A172 (cell line): ENCODE data around the gene CPNE9. TPM values are rescaled to one million over a fixed set of nuclear protein-coding genes. Genes with fewer than 3 reads are reported as not detected.

Source experiments
- DNase-seq: peaks from one replicate; pipeline ENCODE4 v3.0.0-alpha.2; 2015; ENCODE audit warnings: low spot score
- total RNA-seq: library from RNA; depleted of rRNA; stranded (reverse); fragments of >200 nt; shearing (Covaris generic); gene quantifications from 2 replicates; pipeline ENCODE4 v1.2.3, GENCODE V29; 2014

The CPNE9 gene
- total RNA-seq, 1 experiment from 2014 or later: not detected

DNA sequence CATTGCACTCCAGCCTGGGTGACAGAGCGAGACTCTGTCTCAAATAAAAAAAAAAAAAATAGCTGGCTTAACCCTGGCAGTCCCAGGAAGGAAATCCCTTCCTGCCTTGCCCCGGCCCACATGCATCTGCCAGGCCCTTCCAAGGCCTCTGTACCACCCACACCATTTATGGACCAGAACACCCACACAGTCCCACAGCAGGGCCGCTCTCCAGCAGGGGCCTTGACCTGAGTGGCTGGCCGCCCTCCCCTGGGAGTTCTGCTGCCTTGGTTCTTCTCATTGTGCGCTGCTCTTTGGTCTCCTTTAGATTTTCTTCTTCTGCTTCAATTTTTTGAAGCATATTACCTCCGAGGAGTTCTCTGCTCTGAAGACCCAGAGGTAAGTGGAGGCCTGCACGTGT, 16.1 kb upstream of the CPNE9 start:
- DNase-seq: no peak

DNA sequence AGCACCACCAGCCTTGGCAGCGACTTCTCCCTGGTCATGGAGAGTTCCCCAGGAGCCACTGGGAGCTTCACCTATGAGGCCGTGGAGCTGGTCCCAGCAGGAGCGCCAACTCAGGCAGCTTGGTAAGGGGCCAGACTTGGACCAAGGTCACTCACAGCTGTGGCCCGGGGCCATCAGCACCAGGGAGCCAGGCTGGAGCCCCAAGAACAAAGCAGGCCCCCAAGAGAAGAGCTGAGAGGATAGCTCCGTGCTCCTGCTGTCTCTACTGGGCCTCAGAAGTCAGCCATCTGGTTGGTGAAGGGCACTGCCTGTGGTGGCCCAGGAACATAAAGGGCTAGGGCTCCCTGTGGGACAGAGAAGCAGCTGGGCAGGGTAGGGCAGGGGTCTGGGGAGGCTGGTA, 14.7 kb upstream of the CPNE9 start:
- no peak for DNase-seq

DNA sequence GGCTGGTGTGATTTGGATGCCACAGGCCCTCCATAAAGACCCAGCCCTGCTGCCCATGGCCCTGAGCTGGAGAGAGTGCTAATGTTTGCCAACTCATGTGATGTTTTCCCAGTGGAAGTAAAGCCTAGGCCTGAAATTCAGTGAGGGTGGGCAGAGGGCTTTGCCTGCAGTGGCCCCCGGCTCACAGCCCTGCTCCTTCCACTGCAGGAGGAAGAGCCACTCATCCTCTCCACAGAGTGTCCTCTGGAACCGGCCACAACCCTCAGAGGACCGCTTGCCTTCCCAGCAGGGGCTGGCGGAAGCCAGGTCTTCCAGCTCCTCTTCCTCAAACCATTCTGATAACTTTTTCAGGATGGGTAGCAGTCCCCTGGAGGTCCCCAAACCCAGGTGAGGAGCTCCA, 13.9 kb upstream of the CPNE9 start:
- no peak for DNase-seq

DNA sequence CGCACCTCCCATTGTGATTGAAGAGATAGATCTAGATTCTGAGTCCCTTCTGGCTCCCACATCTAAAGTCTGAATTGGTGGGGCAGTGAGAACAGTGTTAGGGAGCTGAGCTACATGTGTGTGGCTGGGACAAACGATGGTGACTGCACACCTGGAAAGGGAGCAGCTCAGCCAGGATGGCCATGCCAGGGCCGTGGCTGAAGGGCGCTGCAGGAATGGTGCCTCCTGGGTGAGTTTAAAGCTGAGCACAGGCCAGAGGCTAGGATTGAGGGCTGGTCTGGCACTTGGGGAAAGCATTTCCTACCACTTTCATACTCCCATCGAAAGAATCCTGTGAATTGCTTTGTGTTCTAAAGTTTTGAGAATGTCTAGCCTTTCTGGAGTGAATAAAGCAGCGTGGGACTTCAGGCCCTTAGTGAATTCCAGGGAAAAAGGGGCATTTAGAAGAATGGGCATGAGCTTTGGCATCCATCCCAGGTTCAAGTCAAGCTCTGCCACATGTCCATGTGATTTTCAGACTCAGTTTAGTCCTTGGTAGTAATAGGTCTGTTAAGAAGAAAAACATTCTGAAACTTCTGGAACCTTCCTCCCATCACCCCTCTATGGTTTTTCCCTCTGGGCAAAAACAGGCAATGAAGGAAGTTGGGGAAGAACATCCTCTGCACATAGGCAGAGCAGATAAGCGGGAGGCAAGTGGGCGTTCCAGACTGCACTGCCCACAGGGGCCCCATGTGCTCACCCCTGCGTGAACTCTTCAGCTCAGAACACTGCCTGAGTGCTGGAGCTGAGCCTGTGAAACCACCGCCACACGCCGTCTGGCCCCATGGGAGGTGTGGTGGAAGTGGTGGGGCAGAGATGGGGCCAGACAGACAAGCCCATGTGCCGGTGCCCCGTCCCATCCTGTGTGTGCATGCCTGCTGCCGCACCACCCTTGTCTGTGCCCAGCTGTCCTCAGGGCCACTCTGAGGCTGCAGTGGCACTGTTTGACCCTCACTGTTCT, 12.9 kb upstream of the CPNE9 start:
- DNase-seq: no peak

DNA sequence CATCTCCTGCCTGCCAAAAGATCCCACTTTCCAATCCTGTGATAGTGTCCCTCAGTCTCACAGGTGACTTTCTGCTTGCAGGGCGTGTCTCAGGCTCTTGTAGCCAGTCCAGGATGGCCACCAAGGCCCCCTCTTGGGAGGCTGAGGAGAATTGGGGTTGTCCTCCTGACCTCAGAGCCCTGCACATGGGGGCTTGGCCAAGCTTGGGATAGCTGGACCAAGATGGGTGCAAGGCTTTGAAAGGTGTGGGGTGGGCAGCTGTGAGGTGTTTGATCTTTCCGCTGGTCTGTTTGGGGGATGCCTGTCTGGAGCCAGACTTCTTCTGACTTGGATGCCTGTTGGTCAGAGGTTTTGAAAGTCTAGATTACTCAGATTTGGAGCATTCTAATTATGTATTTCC, 12.0 kb upstream of the CPNE9 start:
- no peak for DNase-seq

DNA sequence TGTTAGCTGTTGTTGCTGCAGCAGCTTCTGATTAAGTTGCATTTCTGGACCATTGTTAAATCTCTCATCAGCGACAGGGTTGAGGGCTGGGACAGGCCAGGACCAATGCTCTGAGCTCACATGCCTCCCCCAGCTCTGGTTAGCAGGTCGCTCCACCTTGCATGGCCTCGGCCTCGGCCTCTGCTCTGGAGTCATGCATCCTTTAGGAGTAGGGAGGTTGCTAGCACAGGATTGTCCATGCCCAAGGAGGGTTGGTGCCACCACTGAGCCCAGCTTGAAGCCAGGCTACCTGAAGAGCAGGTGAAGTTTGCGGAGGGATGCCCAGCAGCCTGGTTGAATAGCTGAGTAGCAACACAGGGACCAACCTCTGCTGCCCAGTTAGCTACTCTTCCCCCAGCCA, 11.2 kb upstream of the CPNE9 start:
- DNase-seq: no peak

DNA sequence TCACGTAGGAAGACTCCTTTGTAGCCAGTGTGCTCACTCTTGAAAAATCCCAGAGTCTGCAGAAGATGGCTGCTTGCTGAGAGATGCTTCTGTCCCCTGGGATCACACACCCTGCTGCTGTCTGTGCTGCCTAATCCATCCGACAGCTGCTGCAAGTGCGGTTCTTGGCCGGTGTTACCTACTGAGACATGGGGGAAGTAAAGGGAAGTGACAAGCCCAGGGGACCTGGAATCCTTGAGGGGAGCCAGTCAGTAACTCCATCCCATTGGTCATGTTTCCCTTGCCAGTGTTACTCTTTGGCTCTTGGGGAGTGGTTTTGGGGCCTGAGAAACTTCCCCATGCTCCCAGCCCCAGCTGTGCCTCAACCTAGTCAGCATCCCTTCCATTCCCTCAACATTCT, 8.3 kb upstream of the CPNE9 start:
- DNase-seq: no peak

DNA sequence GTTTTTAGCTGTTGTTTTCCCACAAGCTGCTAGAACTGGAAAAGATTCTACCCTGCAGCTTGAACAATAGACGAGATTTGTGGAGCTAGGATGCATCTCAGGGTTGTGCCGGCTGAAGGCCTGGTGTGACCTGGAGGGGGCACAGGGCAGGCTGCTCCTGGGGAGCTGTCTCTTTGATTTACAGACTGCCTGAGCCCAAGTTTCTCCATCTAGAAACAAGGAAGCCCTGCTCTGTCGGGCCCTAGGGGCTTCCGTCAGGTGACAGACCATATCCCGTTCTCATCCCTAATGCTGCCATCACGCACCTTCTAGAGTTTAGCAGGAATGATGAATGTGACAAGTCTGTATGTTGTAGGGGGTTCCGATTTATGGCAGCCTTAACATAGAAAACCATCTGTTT, 7.9 kb upstream of the CPNE9 start:
- DNase-seq: no peak

DNA sequence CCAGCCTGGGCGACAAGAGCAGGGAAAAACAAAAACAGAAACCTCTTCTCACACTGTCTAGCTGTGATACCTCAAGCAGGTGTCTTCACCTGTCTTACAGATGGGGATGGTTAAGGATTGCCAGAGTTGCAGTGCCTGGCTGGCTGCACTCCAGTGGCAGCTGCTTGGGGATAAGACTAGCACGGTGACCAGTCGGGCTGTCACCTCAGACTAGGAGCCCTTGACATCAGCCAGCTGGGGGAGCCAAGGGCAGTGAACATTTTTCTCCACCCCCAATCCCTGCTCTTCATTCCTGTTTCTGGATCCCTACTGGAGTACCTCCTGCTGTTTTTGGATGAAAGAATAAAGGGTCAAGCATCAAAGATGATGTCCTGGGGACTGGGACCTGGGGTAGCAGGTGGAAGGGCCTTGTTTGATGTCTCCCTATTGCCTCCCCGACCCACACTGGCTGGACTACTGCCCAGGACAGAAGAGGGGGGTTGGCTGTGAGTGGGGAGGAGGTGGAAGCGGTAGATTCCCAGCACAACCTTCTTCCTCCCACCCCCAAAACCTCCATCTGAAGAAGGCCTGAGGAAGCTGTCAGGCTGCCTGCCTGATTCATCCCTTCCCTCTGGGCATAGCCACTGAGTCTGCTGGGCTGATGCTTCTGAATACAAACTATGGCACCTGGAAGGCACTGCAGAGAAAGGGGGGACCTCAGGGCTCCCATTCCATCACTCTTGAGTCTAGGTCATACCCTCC, 7.0 kb upstream of the CPNE9 start:
- no peak for DNase-seq

DNA sequence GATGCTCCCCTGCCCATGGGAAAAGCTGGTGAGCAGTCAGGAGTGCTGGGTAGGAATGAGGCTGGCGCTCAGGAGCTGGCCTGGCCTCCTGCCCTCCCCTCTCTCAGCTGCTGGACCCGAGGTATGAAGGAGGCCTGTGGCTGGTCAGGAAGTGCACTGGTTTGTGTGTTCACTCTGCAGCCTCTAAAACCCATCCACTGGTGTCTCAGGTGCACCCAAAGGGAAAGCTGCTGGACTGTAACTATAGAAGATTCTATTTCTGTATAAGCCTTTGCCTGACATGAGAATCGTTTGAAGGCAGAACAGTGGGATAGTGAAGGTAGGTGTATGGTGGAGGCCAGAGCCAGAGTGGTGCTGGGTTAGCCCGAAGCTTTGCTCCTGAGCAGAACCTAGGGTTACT, 5.7 kb upstream of the CPNE9 start:
- DNase-seq: no peak

DNA sequence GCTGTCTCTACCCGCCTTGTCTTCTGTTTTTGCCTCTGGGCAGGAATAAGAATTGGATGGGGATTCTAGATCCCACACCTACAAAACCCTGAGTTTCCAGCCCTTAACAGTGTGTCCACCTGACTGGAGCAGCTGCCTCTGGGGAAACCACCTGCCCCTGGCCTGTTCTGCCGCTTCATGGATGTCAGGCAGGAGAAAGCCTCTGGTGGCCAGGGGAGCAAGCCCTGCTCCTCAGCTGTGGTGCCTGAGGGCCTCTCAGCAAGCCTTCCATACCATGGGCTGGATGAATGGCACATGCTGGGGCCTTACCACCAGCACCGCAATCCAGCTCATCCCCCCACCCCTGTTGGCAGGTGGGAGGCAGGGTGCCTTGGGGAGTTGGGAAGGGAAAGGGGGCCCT, 5.3 kb upstream of the CPNE9 start:
- no peak for DNase-seq

DNA sequence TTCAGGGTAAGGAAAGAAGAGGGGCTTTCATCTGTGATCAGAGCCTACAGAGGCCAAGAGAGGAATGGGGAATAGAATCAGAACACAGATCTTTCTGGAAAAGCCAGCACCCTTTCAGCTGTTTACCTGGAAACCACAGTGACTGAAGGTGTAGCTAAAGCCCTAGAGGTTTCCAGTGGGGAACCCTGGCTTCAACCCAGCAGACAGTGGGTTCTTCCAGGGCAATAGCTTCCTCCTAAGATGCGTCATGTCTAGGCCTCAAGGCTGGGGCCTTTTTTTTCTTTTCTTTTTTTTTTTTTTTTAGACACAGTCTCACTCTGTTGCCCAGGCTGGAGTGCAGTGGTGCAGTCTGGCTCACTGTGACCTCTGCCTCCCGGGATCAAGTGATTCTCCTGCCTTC, 3.1 kb upstream of the CPNE9 start:
- no peak for DNase-seq

DNA sequence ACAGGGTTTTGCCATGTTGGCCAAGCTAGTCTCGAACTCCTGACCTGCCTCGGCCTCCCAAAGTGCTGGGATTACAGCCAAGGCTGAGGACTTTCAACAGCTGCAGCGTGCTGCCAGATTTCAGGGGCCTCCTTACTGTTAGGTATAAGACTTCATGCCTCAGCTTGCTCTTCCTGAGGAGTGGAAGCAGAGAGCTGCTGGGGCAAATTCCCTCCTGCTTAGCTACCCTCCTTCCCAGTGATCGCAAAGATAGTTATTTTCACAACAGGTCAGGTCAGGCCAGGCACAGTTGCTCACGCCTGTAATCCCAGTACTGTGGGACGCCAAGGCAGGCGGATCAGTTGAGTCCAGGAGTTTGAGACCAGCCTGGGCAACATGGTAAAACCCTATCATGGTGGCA, 2.6 kb upstream of the CPNE9 start:
- no peak for DNase-seq

DNA sequence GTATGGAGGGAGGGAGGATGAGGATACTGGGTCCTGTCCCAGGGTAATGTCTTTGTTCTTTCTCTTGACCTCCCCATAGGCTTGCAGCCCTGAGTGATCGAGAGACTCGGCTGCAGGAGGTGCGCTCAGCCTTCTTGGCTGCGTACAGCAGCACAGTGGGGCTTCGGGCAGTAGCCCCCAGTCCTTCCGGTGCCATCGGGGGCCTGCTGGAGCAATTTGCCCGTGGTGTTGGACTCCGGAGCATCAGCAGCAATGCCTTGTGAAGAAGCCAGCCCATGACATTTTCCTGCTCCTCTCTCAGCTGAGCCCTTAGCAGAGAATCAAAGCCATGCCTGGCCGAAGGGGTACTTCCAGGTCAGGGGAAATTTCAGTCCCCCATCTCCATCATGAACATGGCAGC, 1.9 kb upstream of the CPNE9 start:
- no peak for DNase-seq

DNA sequence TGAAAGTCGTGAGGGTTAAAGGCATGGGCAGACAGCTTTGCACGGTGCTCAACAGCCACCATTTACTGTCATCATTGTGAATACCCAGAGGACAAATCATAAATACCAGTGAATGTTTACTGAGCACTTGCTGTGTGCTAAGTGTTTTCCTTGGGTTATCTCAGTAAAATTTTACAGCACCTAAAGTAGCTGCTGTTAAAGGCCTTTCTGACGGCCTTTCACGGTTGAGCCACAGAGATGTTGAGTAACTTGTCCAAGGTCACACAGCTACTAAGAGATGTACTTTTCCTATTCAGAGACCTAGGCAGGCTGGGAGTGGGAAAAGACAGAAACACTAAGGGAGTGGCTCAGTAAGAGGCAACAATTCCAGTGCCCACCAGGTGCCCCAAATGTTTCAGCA, 393 bp upstream of the CPNE9 start:
- no peak for DNase-seq

DNA sequence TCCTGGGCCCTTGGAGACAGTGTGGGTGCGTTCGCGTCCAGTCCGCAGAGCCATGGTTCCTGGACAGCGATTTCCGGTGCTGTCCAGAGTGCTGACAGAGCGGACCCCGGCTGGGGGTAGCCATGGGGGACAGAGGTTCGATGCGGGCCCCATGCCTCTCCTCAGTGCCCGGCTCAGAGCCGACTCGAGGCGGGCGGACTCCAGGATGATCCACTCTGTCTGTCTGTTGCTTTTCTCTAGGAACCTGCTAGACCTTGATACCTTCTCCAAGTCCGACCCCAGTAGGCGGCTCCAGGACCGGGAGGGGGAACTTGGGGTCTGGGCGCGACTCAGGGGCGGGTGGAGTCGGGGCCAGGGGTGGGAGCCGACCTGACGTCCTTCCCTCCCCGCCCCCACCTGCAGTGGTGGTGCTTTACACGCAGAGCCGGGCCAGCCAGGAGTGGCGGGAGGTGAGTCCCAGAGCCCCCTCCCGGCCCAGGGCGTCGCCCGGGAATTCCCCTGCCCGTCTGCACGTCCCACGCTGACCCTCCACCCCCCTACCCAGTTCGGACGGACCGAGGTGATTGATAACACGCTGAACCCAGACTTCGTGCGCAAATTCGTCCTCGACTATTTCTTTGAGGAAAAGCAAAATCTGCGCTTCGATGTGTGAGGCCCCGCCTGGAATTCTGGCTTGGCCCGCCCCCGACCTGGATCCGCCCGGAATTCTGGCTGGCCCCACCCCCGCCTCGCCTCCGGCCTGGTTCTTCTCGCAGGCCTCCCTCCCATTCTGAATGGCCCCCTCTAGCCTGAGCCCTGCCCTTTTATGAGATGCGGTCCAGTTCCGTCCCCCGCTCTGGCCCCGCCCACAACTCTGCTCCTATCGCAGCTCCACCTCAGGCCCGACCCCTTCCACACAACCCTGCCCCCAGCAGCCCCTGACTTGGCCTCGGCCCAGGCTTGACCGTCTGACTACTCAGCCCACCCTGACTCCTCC, 1.0 kb downstream of the CPNE9 start:
- no peak for DNase-seq

DNA sequence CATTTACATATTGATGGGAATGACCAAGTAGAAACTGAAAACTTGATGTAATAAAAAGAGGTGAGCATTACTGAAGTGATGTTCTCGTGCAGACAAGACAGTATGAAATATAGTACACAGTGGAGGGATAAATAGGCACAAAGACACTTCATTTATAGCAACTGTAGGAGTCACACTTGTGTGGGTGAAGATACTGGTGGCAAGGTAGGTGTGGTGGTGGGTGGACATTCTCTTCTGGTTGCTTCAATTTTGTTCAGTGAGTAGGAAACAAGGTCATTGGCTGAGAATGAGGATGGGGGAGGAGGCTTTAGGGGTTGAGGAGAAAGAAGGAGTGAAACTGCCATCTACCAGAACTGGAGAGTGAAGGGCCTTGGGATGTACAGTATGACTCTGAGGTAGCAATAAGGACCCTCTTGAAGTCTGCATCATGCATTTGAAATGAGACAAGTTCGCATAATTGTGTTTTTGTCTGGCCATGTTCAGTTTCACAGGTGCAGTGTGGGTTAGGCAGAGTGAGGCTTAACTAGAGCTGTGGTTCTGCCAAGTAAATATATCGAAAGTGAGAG, 6.6 kb downstream of the CPNE9 start:
- DNase-seq: no peak

DNA sequence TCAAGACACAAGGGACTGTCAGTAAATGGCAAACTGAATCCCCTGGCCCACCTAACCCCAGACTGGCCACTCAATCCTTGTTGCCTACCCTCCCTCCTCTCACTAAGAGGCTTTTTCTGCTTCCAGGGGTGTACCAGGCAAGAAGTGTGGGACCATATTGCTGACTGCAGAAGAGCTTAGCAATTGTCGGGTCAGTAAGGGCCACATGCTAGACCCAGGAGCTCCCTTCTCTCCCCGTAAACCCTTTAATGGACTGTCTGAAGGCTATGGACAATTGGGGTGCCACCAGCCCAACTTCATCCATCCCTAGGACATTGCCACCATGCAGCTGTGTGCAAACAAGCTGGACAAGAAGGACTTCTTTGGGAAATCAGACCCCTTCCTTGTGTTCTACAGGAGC, 8.8 kb downstream of the CPNE9 start:
- DNase-seq: no peak

DNA sequence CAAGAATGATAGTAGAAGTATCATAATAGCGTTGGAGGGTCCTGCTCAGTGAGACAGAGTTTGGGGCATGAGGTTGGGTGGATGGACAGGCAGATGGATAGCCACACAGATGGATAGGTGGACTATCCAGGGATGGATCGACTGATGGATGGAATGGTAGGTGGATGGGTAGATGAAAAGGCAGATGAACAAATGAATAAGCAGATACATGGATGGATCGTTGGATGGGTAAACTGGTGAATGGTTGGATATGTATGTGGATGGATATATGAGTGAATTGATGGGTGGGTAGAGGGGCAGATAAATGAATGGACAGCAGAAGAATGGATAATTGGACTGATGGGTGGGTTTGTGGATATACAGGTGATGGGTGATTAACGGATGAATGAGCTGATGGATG, 9.5 kb downstream of the CPNE9 start:
- no peak for DNase-seq

DNA sequence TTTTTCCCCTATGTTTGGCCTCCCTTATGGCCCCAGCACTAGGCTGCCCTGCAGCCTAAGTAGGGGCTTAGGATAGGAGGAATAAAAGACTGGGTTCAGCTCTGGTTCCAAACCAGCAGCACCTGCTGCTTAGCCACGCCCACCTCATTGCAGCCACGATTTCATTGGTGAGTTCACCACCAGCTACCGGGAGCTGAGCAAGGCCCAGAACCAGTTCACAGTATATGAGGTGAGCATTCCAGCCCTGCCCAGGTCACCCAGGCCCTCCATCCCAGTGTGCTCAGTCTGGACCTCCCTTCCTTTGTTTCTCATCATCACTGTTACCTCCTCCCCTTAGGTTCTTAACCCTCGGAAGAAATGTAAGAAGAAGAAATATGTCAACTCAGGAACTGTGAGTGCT, 11.5 kb downstream of the CPNE9 start:
- DNase-seq: peak; percentile 25

DNA sequence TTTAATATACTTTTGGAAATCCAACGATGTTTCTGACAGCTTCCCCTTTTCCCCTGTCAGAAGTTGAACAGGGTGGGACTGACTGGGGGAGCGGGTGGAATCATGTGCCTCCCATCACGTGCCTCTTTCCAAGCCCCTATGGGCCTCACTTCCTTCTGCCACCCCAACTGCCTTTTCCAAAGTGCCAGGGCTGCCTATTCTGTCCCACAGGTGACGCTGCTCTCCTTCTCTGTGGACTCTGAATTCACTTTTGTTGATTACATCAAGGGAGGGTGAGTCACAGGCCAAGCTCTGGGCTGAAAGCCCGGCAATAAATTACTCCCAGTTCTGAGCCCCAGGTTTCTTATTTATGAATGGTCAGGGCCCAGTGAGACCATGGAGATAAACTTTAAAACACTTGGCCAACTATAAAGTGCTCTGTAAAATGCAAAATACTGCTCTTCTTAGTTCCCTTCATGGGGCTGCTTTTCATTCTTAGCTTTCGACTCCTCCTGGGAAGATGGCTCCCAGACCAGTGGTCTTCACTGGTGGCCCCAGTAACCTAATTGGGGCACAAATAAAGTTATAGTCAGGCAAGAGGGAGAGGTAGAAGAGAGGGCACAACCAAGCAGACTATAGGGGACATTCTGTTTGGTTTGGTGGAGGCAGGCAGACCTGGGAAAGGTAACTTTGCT, 12.3 kb downstream of the CPNE9 start:
- peak; percentile 97 for DNase-seq
